Body of pancreas (tissue), 4 donors: ENCODE results near the gene RPL13. TPM values are rescaled to one million over a fixed set of nuclear protein-coding genes. Genes with fewer than 3 reads are reported as not detected.

Experiments
- ATAC-seq: fragments of 150-250 bp; one replicate; pipeline ENCODE4 v1.9.1; 2016
- DNase-seq, 4 donors: peaks; one replicate each; pipeline ENCODE4 v3.0.0-alpha.2; 2019
- H3K27ac ChIP-seq, 4 donors: fragments of 200-600 bp; sonication (generic); 1 replicate in 3 of 4; 2 replicates in 1 of 4; pipeline versions ENCODE4 v1.5.1 to v1.6.1; 2016 to 2019; ENCODE audit warnings: mild to moderate bottlenecking in 1 of 4, mixed read lengths in 1 of 4, moderate library complexity in 1 of 4
- H3K27me3 ChIP-seq, 2 donors: fragments of 200-600 bp; sonication (generic); one replicate each; pipeline ENCODE4 v1.6.0; 2016; ENCODE audit warnings: mild to moderate bottlenecking in 1 of 2
- H3K36me3 ChIP-seq, 2 donors: fragments of 200-600 bp; sonication (generic); replicated peaks in 1 of 2; 2 replicates each; pipeline ENCODE4 v1.5.1; 2016; ENCODE audit warnings: low read depth in 2 of 2; ENCODE audit not compliant: insufficient read depth in 1 of 2
- H3K4me1 ChIP-seq: fragments of 200-600 bp; sonication (generic); one replicate; pipeline ENCODE4 v1.6.0; 2016
- H3K4me3 ChIP-seq, 2 donors: fragments of 200-600 bp; sonication (generic); 1 replicate in 1 of 2; 2 replicates in 1 of 2; pipeline ENCODE4 v1.5.1; 2016 to 2019
- H3K9me3 ChIP-seq, 3 donors: fragments of 200-600 bp; sonication (generic); 1 replicate in 2 of 3; 2 replicates in 1 of 3; pipeline ENCODE4 v1.5.1; 2016
- CTCF ChIP-seq, 7 experiments: fragments of 450-650 bp in 4 of 7; fragments of 200-600 bp in 3 of 7; sonication (generic) in 3 of 7; IDR thresholded peaks; one replicate each; pipeline ENCODE4 v1.5.1; 2016 to 2019; ENCODE audit warnings: antibody characterized with exemption in 7 of 7
- POLR2A ChIP-seq, 3 donors: fragments of 450-650 bp; IDR thresholded peaks; one replicate each; pipeline ENCODE4 v1.6.1; 2016; ENCODE audit warnings: antibody characterized with exemption in 3 of 3, mild to moderate bottlenecking in 2 of 3
- WGBS, 2 donors: methylation state at CpG; one replicate each; pipeline ENCODE4 v1.1.5; 2017; 5-methylcytosine and 5-hydroxymethylcytosine counted together
- intact Hi-C: fragments of 100-400 bp; cut with DNase I; formaldehyde crosslinking; loops from one replicate; pipeline ENCODE4 v1.15.1; 2023
- total RNA-seq, 2 donors: library from RNA; depleted of rRNA; stranded (reverse); fragments of >200 nt; gene quantifications; one replicate each; pipeline ENCODE4 v1.1.0, GENCODE V29; 2016

RPL13 gene
- total RNA-seq, 2 donors from 2014 or later, result 3,820 to 5,570 TPM

- 28% methylated on average over 22 of the region's 22 CpGs; no CpG with 5 or more reads in 1 of the 2 donors for WGBS, 2 donors
- no peak for TF ChIP-seq POLR2A (IDR thresholded peaks at IDR 0.05)
- no peak for TF ChIP-seq CTCF (IDR thresholded peaks at IDR 0.05)
- Histone ChIP-seq H3K27me3 (no peaks in the 10 kb centered on the region), H3K4me3 (no peak overlapping the region), H3K36me3 (no peaks in the 10 kb centered on the region), H3K27ac (no peak overlapping the region), H3K4me1 (no peaks in the 10 kb centered on the region), H3K9me3 (no peaks in the 10 kb centered on the region)
- intact Hi-C loops, result no loop called here
- ATAC-seq (peak; percentile 37), DNase-seq (no peak)
Measured at GRCh38 chr16:89602273-89602951, 41.9 kb downstream of the RPL13 start.

DNA sequence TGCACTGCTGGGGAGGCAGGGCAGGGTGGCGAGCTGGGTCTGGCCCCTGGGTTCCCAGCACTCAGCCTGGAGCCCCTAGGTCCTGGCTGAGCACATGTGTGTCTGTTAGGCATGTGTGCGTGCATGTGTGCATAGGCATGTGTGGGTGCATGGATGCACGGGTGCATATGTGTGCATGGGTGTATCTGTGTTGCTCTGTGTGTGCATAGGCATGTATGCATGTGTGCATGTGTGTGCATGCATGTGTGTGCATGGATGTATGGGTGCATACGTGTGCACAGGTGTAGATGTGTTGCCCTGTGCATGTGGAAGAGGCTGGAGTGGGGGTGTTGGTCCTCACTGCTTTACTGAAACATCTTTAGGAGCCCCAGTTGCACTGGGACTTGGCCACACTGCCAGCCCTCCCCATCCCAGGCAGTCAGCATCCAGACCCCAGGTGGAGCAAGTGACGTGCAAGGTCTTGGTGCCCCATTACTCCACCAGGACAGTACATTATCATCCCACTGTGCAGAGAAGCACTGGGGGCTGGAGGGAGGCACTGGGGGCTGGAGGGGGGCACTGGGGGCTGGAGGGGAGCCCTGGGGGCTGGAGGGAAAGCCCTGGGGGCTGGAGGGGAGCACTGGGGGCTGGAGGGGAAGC is 42.6 kb downstream of the RPL13 start:
- no peak overlapping the region for H3K4me3 ChIP-seq
- ATAC-seq (no peak), DNase-seq (no peak)
- no peaks in the 10 kb centered on the region for H3K4me1 ChIP-seq
- H3K9me3 ChIP-seq, result no peaks in the 10 kb centered on the region
- H3K27me3 ChIP-seq, result no peaks in the 10 kb centered on the region
- 68 to 71% methylated on average over 2 to 5 of the region's 5 CpGs for WGBS, 2 donors
- H3K36me3 ChIP-seq, result no peaks in the 10 kb centered on the region
- TF ChIP-seq CTCF (IDR thresholded peaks at IDR 0.05) (no peak), POLR2A (IDR thresholded peaks at IDR 0.05) (no peak)
- intact Hi-C loops, result no loop called here
- no peak overlapping the region for H3K27ac ChIP-seq

- DNase-seq (no peak), ATAC-seq (no peak)
- intact Hi-C loops, result no loop called here
- WGBS, 2 donors, result 79 to 100% methylated on average over 3 to 16 of the region's 16 CpGs
- H3K4me3 ChIP-seq, result no peak overlapping the region
- H3K27me3 ChIP-seq, result no peaks in the 10 kb centered on the region
- TF ChIP-seq CTCF (IDR thresholded peaks at IDR 0.05), result no peak
- TF ChIP-seq POLR2A (IDR thresholded peaks at IDR 0.05), result no peak
- no peak overlapping the region for H3K27ac ChIP-seq
- no peaks in the 10 kb centered on the region for H3K4me1 ChIP-seq
- no peaks in the 10 kb centered on the region for H3K36me3 ChIP-seq
- no peaks in the 10 kb centered on the region for H3K9me3 ChIP-seq
Measured at GRCh38 chr16:89604764-89605163, 44.3 kb downstream of the RPL13 start.

- no peak for ATAC-seq
- intact Hi-C loops, result no loop called here
- Histone ChIP-seq H3K9me3 (no peaks in the 10 kb centered on the region), H3K4me3 (no peak overlapping the region), H3K27ac (no peak overlapping the region), H3K36me3 (no peaks in the 10 kb centered on the region), H3K4me1 (no peaks in the 10 kb centered on the region), H3K27me3 (no peaks in the 10 kb centered on the region)
- no peak for DNase-seq
- 84 to 88% methylated on average over 3 to 34 of the region's 34 CpGs for WGBS, 2 donors
- no peak for TF ChIP-seq CTCF (IDR thresholded peaks at IDR 0.05)
Measured at GRCh38 chr16:89605186-89605970, 44.9 kb downstream of the RPL13 start.
